AG04450 (cell line): ENCODE measurements around the gene PXDN. TPM values are rescaled to one million over a fixed set of nuclear protein-coding genes. Genes with fewer than 3 reads are reported as not detected.

Source experiments
- CTCF ChIA-PET: fragments of 300-600, 350-600 bp; formaldehyde crosslinking; extraction: SDS; loops from one replicate; lab custom pipeline; 2022; ENCODE audit warnings: antibody characterized with exemption, inconsistent platforms; lab: Charles Lee
- POLR2A ChIA-PET: fragments of 350-600 bp; formaldehyde crosslinking; extraction: SDS; loops from one replicate; lab custom pipeline; 2021; ENCODE audit warnings: antibody characterized with exemption, inconsistent platforms; lab: Yijun Ruan, JAX
- DNase-seq: peaks from one replicate; pipeline ENCODE4 v3.0.0-alpha.2; 2011; ENCODE audit warnings: low read depth, low spot score
- H3K27ac ChIP-seq: one replicate; pipeline ENCODE4 v1.5.1; 2012; ENCODE audit warnings: low read depth, low read length, control low read depth
- H3K27me3 ChIP-seq: one replicate; pipeline ENCODE4 v1.6.0; 2012; ENCODE audit warnings: low read length; ENCODE audit not compliant: control insufficient read depth, insufficient read depth
- H3K4me3 ChIP-seq: 2 replicates; pipeline ENCODE4 v1.5.1; 2011; ENCODE audit warnings: mild to moderate bottlenecking, low read depth, low read length, control low read depth
- H3K9me3 ChIP-seq: 2 replicates; pipeline ENCODE4 v1.5.1; 2012; ENCODE audit warnings: low read length; ENCODE audit not compliant: control insufficient read depth, insufficient read depth
- polyA plus RNA-seq: library from polyadenylated mRNA; depleted of rRNA; stranded (reverse); fragments of >200 nt; gene quantifications from 2 replicates; pipeline ENCODE4 v1.2.3, GENCODE V29; 2011
- TF ChIP-seq, protein P1 (sequence below): IDR thresholded peaks from 2 replicates; pipeline ENCODE4 v1.5.1; 2011; ENCODE audit warnings: low read depth, low read length, control low read depth, inconsistent platforms

Gene PXDN
- polyA plus RNA-seq, 1 experiment, result 271 TPM

DNA sequence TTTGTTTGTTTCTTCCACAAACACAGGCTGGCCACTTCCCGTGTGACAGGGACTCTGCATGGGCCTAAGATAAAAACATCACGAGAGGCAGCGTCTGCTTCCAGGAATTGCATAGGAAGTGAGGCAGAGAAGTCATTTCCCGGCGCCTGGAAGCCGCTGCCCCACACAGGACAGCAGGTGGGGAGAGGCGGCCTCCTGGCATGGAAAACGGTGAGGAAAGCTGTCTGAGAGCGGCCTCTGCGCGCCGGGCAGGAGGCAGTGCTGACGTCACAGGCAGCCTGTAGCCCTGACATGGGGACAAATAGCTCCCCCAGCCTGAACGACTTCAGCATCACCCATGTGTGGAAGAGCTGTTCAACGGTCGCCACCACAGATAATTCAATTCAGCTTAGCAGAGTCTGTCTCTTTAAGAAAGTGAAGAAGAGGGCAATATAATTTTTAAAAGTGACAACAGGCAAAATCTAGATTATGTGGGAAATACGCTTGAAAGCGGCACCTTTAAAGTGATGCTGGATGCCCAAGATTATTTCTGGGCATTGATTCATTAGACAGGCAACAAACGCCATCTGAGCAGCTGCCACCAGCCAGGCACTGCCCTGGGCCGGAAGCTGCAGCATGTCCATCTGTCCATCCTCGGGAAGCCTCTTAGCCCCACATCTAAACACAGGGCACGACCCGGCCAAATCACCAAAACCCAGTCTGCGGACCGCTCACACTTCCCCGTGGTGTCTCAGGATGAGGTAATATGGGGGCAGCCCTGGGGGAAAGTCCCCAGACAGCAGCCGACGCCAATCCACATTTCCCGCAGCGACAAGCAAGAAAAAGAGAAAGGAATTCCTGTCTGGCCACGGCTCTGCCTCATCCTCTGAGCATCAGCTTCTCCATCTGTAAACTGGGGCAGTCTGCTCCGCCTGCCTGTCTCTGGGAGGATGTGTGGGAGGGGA lies 138.9 kb downstream of the PXDN start:
- Histone ChIP-seq H3K27me3 (no peaks in the 10 kb centered on the region), H3K4me3 (no peak overlapping the region), H3K27ac (peak overlapping the region; percentile 31), H3K9me3 (no peaks in the 10 kb centered on the region; the same call in 1 of the 2 replicates)
- ChIA-PET POLR2A (no interaction called here), CTCF (interaction anchor here (1.0 kb wide), 1 partner anchor 8 kb away, joined by 3 read pairs; no protein-coding TSS in a partner anchor)
- TF ChIP-seq, protein P1, sequence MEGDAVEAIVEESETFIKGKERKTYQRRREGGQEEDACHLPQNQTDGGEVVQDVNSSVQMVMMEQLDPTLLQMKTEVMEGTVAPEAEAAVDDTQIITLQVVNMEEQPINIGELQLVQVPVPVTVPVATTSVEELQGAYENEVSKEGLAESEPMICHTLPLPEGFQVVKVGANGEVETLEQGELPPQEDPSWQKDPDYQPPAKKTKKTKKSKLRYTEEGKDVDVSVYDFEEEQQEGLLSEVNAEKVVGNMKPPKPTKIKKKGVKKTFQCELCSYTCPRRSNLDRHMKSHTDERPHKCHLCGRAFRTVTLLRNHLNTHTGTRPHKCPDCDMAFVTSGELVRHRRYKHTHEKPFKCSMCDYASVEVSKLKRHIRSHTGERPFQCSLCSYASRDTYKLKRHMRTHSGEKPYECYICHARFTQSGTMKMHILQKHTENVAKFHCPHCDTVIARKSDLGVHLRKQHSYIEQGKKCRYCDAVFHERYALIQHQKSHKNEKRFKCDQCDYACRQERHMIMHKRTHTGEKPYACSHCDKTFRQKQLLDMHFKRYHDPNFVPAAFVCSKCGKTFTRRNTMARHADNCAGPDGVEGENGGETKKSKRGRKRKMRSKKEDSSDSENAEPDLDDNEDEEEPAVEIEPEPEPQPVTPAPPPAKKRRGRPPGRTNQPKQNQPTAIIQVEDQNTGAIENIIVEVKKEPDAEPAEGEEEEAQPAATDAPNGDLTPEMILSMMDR, result no peak
- no peak for DNase-seq

DNA sequence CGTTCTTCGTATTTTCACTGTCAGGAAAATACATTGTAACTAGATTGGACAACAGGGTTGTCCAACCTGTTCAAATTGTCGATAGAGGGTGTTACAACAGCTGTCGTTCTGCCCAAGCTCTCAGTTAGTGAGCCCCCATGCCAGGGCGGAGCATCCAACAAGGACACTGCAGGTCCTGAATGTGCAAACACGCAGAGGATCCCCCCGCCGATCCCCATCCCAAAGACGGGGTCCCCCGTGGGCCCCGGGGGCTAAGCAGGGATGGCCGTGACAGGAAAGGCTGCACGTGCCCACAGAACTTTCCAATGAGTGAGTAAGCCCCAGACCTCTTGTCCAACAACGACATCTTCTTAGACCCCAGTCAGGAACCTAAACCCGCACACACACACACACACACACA lies 140.8 kb downstream of the PXDN start:
- Histone ChIP-seq H3K4me3 (no peak overlapping the region), H3K9me3 (no peaks in the 10 kb centered on the region; the same call in 1 of the 2 replicates), H3K27me3 (no peaks in the 10 kb centered on the region), H3K27ac (no peak overlapping the region)
- DNase-seq, result no peak
- CTCF ChIA-PET, result no interaction called here
- TF ChIP-seq, protein P1, result no peak
- POLR2A ChIA-PET, result no interaction called here

DNA sequence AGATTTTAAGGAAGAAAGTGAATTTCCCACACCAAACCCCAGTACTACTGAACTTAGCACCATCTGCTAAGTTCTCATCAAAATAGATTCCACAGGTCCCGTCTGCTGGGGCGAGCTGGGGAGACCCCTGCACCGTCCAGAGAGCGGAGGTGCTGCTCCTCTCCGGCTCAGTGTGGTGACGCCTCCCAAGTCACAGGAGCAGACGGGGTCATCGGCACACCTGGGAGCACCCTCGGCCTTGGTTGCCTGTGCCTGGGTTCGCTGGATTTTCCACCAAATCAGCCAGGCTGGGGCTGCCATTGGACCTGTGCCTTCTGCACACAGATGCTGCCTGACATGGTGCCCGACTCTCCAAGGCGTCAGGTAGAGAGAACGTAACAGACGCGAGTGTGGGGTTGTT lies 141.3 kb downstream of the PXDN start:
- H3K27me3 ChIP-seq, result no peaks in the 10 kb centered on the region
- TF ChIP-seq, protein P1, result no peak
- ChIA-PET CTCF (no interaction called here), POLR2A (no interaction called here)
- no peak for DNase-seq
- no peak overlapping the region for H3K4me3 ChIP-seq
- H3K9me3 ChIP-seq, result no peaks in the 10 kb centered on the region; the same call in 1 of the 2 replicates
- no peak overlapping the region for H3K27ac ChIP-seq

DNA sequence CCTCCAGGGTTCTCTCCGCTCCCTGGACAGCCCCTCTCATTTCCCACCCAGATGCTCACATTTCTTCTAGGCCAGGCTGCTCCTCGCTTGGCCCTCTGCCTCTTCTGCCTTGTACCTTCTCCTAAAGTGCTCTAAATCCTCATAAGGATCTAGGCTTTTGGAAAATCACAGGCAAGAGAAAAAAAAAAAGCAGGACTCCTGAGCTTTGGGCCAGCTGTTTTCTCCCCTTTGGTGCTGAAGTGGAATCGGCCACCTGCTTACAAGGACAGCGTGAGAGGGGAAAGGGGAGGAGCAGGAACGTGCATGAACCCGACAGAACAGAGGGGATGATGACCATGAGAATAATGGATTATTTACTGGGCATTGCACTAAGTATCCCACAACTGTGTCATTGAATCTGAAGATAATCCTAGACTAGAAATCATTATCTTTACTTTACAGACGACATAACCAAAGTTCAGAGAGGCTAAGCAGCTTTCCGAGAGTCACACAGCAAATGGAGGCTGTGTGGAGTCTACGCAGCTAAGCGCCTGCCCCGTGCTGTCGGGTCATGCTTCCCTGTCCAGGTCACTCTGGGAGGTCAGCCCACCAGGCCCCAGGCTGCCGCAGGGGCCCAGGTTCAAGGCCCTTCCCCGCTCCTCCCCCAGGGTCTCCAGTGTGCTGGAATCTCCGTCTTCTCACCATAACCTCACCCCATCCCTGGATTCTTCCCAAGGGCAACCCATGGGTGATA lies 141.9 kb downstream of the PXDN start:
- DNase-seq, result no peak
- CTCF ChIA-PET, result no interaction called here
- POLR2A ChIA-PET, result no interaction called here

More for the DNA sequence above, 141.9 kb downstream of the PXDN start:
- no peak overlapping the region for H3K27ac ChIP-seq
- TF ChIP-seq, protein P1, result no peak
- H3K4me3 ChIP-seq, result no peak overlapping the region
- no peaks in the 10 kb centered on the region; the same call in 1 of the 2 replicates for H3K9me3 ChIP-seq
- H3K27me3 ChIP-seq, result no peaks in the 10 kb centered on the region
